Measurements from ENCODE around the gene CCDC18.

- TF ChIP-seq NR2F2 (IDR thresholded peaks at IDR 0.05) (no peak), CTCF (IDR thresholded peaks at IDR 0.05; ENCODE audit: low read depth, low read length, missing input control) (no peak), MAX (IDR thresholded peaks at IDR 0.05) (no peak), RAD21 (IDR thresholded peaks at IDR 0.05) (no peak), TAF1 (conservative IDR thresholded peaks at IDR 0.05) (no peak), JUND (IDR thresholded peaks at IDR 0.05) (no peak), FOXA2 (IDR thresholded peaks at IDR 0.05) (no peak), SP1 (IDR thresholded peaks at IDR 0.05) (no peak), REST (IDR thresholded peaks at IDR 0.05) (no peak), ATF3 (IDR thresholded peaks at IDR 0.05) (no peak), EGR1 (IDR thresholded peaks at IDR 0.05; ENCODE audit: low read depth in 2 of 2) (no peak), GABPA (IDR thresholded peaks at IDR 0.05 in 1 of 2, conservative IDR thresholded peaks at IDR 0.05 in 1 of 2) (no peak), RXRA (IDR thresholded peaks at IDR 0.05) (no peak)
Observed at GRCh38 chr1:93221913-93222312, 41.4 kb downstream of the CCDC18 start.
